Left lung (tissue), 10 donors: ENCODE data around the gene PTPRN2. TPM values are rescaled to one million over a fixed set of nuclear protein-coding genes. Genes with fewer than 3 reads are reported as not detected.

Experiments used
- ATAC-seq: fragments of 200-7000 bp; cut with Tn5 transposase; one replicate; pipeline ENCODE4 v1.9.1; 2020; ENCODE audit warnings: moderate library complexity
- DNase-seq, 4 donors: peaks; one replicate each; pipeline ENCODE4 v3.0.0-alpha.2; 2013 to 2020
- H3K27ac ChIP-seq, 2 donors: fragments of 200-600 bp; sonication (generic) in 1 of 2; one replicate each; pipeline versions ENCODE4 v1.5.0 to v1.8.0; 2020 to 2021
- H3K27me3 ChIP-seq, 2 donors: fragments of 200-600 bp; sonication (generic) in 1 of 2; one replicate each; pipeline versions ENCODE4 v1.5.0 to v1.8.0; 2020 to 2021
- H3K36me3 ChIP-seq, 2 donors: fragments of 200-600 bp; sonication (generic) in 1 of 2; one replicate each; pipeline versions ENCODE4 v1.5.0 to v1.8.0; 2020 to 2021
- H3K4me1 ChIP-seq, 2 donors: fragments of 200-600 bp; one replicate each; pipeline ENCODE4 v1.8.0; 2021
- H3K4me3 ChIP-seq, 2 donors: fragments of 200-600 bp; sonication (generic) in 1 of 2; one replicate each; pipeline versions ENCODE4 v1.5.0 to v1.8.0; 2020 to 2021; ENCODE audit warnings: mild to moderate bottlenecking in 1 of 2
- H3K9me3 ChIP-seq, 2 donors: fragments of 200-600 bp; sonication (generic) in 1 of 2; one replicate each; pipeline versions ENCODE4 v1.5.0 to v1.8.0; 2020 to 2021
- CTCF ChIP-seq, 2 donors: fragments of 200-600 bp; sonication (generic) in 1 of 2; IDR thresholded peaks; one replicate each; pipeline versions ENCODE4 v1.5.0 to v1.8.0; 2021; ENCODE audit warnings: antibody characterized with exemption in 2 of 2
- intact Hi-C, 2 donors: fragments of 100-400 bp; cut with DNase I; formaldehyde crosslinking; loops; one replicate each; pipeline versions ENCODE4 v1.11.2 to v1.14.2; 2022
- polyA plus RNA-seq, 6 donors: library from polyadenylated mRNA; unstranded; fragments of 120-200 nt; gene quantifications; one replicate each; pipeline ENCODE4 v1.2.1, GENCODE V29; 2013; ENCODE audit not compliant: insufficient read length in 6 of 6
- total RNA-seq, 2 donors: library from RNA; stranded (reverse); fragmentation: NEBNext Ultra II Directional; extraction: Animal tissue kit (Norgen Biotek cat#: 25700); gene quantifications; one replicate each; pipeline ENCODE4 v1.2.1, GENCODE V29; 2021
- donor health status: DM: no; HTN: yes; CAD: no.
- donor health status: DM: no; HTN: no; CAD: no.

The PTPRN2 gene
- total and polyA plus RNA-seq, 8 donors, result 4.0 to 7.8 (median 6.8) TPM

- H3K4me1 ChIP-seq, result no peaks in the 10 kb centered on the region
- no peaks in the 10 kb centered on the region for H3K36me3 ChIP-seq
- H3K9me3 ChIP-seq, result no peaks in the 10 kb centered on the region
- H3K4me3 ChIP-seq, result no peak overlapping the region
- no peak for TF ChIP-seq CTCF (IDR thresholded peaks at IDR 0.05)
- no peak overlapping the region for H3K27ac ChIP-seq
- DNase-seq (peak in 1 of 4 donors; percentile 67), ATAC-seq (no peak)
- H3K27me3 ChIP-seq, result peaks cover 0 to 81% of the 10 kb centered on the region in 2 donors
- intact Hi-C loops, result no loop called here
Observed at GRCh38 chr7:157669768-157670351, 917.8 kb downstream of the PTPRN2 start.

- intact Hi-C loops, result no loop called here
- DNase-seq (peak in 1 of 4 donors; percentile 74), ATAC-seq (no peak)
- no peak overlapping the region for H3K4me3 ChIP-seq
- no peaks in the 10 kb centered on the region for H3K36me3 ChIP-seq
- H3K27me3 ChIP-seq, result peaks cover 0 to 81% of the 10 kb centered on the region in 2 donors
- no peaks in the 10 kb centered on the region for H3K9me3 ChIP-seq
- no peak for TF ChIP-seq CTCF (IDR thresholded peaks at IDR 0.05)
- no peaks in the 10 kb centered on the region for H3K4me1 ChIP-seq
- no peak overlapping the region for H3K27ac ChIP-seq
Observed at GRCh38 chr7:157668884-157669767, 918.5 kb downstream of the PTPRN2 start.

GRCh38 chr7:157668221-157668883 is 919.3 kb downstream of the PTPRN2 start:
- ATAC-seq (no peak), DNase-seq (peak in 1 of 4 donors; percentile 69)
- intact Hi-C loops, result no loop called here
- Histone ChIP-seq H3K27ac (no peak overlapping the region), H3K27me3 (peaks cover 0 to 81% of the 10 kb centered on the region in 2 donors), H3K4me3 (no peak overlapping the region), H3K4me1 (no peaks in the 10 kb centered on the region), H3K9me3 (no peaks in the 10 kb centered on the region), H3K36me3 (no peaks in the 10 kb centered on the region)
- TF ChIP-seq CTCF (IDR thresholded peaks at IDR 0.05), result no peak

GRCh38 chr7:157667731-157668130 is 919.9 kb downstream of the PTPRN2 start:
- Histone ChIP-seq H3K27me3 (peaks cover 0 to 81% of the 10 kb centered on the region in 2 donors), H3K4me3 (no peak overlapping the region), H3K9me3 (no peaks in the 10 kb centered on the region), H3K36me3 (no peaks in the 10 kb centered on the region), H3K4me1 (no peaks in the 10 kb centered on the region), H3K27ac (no peak overlapping the region)
- DNase-seq (peak in 2 of 4 donors; percentile 22 to 37), ATAC-seq (no peak)
- intact Hi-C loops, result no loop called here
- no peak for TF ChIP-seq CTCF (IDR thresholded peaks at IDR 0.05)

- no peaks in the 10 kb centered on the region for H3K36me3 ChIP-seq
- DNase-seq (peak in 2 of 4 donors; percentile 9 to 66), ATAC-seq (no peak)
- no peak for TF ChIP-seq CTCF (IDR thresholded peaks at IDR 0.05)
- H3K27me3 ChIP-seq, result peaks cover 0 to 81% of the 10 kb centered on the region in 2 donors
- H3K9me3 ChIP-seq, result no peaks in the 10 kb centered on the region
- H3K4me3 ChIP-seq, result no peak overlapping the region
- no peaks in the 10 kb centered on the region for H3K4me1 ChIP-seq
- no peak overlapping the region for H3K27ac ChIP-seq
- intact Hi-C loops, result no loop called here
Observed at GRCh38 chr7:157667261-157667660, 920.4 kb downstream of the PTPRN2 start.
